ENCODE results near the gene ZNF511.

ZNF511 gene

DNA sequence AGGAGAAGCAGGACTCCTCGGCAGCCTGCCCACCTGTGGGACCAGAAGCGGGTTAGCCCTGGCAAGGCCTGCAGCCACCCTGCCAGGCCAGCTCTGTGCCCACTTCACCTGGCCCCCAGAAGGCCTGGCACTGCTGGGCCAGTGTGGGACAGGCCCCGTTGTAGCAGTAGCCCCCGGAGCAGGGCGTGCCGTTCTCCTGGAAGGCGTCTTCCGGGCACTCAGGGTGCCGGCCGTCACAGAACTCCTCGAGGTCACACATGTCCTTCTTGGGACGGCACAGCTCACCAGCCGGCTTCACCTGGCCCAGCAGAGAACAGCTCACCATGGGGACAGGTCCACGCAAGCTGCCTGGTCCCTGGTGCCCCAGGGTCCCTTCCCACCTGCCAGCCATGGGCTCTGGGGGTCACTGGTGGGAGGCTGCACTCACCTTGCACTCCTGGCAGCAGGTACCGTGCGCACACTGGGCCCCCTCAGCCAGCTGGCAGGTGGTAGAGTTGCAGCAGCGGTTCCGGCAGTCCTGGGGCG is 37.9 kb upstream of the ZNF511 start:
- TF ChIP-seq, protein P1, sequence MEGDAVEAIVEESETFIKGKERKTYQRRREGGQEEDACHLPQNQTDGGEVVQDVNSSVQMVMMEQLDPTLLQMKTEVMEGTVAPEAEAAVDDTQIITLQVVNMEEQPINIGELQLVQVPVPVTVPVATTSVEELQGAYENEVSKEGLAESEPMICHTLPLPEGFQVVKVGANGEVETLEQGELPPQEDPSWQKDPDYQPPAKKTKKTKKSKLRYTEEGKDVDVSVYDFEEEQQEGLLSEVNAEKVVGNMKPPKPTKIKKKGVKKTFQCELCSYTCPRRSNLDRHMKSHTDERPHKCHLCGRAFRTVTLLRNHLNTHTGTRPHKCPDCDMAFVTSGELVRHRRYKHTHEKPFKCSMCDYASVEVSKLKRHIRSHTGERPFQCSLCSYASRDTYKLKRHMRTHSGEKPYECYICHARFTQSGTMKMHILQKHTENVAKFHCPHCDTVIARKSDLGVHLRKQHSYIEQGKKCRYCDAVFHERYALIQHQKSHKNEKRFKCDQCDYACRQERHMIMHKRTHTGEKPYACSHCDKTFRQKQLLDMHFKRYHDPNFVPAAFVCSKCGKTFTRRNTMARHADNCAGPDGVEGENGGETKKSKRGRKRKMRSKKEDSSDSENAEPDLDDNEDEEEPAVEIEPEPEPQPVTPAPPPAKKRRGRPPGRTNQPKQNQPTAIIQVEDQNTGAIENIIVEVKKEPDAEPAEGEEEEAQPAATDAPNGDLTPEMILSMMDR (conservative IDR thresholded peaks at IDR 0.05), result no peak
- no peak for TF ChIP-seq ZFX (IDR thresholded peaks at IDR 0.05)
- no peak overlapping the region for H3K27ac ChIP-seq

DNA sequence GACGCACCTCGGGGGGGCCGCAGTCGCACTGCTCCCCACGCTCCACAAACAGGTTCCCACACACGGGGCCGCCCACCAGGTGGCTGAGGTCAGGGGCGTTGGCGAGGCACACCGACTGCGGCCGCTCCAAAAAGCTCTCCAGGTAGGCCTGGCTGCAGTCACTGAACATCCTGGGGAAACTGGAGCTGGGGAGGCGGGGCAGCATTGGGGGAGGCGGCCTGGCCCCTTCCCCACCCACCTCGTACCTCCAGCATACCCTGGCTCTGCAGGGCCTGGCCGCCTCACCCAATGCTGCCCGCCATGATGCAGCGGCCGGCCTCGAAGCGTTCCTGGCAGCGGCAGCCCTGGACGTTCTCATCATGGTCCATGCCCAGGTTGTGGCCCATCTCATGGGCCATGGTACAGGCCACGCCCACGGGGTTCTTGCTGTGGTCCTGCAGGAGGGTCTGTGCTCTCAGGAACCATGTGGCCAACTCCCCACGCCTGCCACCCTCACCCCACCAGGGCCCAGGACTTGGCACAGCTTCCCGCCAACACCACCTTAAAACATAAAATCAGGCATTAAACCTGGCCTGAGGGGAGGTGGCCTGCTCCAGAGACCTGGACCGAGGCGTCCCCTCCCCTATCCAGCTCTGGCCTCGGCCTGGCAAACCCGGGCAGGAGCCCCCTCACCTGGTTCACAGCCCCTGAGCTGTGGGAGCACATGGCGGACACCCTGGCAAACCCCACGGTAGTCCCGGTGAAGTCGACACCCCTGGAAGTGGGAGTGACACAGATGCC is 37.0 kb upstream of the ZNF511 start:
- TF ChIP-seq, protein P1 (conservative IDR thresholded peaks at IDR 0.05), result no peak
- no peak for TF ChIP-seq ZFX (IDR thresholded peaks at IDR 0.05)
- no peak overlapping the region for H3K27ac ChIP-seq

DNA sequence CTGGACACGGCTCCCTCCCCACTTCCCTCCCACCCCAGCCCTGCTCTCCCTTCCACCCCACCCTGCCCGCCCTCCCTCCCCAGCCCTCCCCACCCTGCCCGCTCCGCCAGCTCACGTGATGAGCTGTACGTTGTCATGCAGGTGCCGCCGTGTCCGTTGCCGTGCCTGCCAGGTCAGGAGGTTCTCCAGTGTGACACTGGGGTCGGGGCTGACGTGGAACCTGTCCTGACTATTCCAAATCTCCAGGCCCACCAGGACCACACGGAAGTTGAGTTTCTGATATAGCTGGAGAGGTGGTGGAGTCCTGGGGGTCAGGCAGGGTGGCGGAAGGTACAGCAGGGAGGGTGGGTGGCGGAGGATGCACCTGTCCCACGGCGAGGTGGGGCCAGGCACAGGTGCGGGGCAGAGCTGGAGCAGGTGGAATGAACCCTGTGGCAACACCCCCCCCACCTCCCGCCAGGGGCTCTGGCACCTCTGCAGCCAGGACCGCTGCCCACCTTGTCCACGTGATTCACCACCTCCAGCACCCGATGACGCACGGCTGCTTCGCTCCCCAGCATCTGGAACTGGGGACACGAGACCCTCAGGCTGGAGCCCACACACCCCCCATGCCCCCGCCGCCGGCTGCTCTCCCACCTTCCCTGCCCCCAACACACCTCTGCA is 36.3 kb upstream of the ZNF511 start:
- no peak overlapping the region for H3K27ac ChIP-seq
- TF ChIP-seq, protein P1 (conservative IDR thresholded peaks at IDR 0.05), result no peak
- TF ChIP-seq ZFX (IDR thresholded peaks at IDR 0.05), result no peak

DNA sequence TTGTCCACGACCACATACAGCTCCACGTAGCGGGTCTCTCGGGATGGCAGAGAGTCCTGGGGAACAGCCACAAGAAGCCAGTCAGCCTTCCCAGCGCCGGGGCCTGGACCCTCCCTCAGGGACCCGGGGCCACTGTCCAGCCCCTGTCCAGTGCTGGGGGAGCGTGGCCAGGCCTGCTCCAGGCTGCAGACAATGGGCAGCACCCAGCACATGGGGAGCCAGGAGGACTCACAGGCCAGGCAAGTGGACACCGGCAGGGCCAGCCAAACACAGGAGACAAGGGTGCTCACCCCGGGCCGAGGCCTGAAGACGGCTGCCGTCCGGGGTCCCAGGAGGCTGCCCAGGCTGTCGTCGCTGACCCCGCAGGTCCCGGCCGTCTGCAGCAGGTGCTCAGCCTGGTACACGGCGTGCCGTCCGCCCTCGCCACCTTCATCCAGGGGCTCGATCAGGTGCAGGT is 35.7 kb upstream of the ZNF511 start:
- no peak overlapping the region for H3K27ac ChIP-seq
- TF ChIP-seq ZFX (IDR thresholded peaks at IDR 0.05), result no peak
- TF ChIP-seq, protein P1 (conservative IDR thresholded peaks at IDR 0.05), result no peak

DNA sequence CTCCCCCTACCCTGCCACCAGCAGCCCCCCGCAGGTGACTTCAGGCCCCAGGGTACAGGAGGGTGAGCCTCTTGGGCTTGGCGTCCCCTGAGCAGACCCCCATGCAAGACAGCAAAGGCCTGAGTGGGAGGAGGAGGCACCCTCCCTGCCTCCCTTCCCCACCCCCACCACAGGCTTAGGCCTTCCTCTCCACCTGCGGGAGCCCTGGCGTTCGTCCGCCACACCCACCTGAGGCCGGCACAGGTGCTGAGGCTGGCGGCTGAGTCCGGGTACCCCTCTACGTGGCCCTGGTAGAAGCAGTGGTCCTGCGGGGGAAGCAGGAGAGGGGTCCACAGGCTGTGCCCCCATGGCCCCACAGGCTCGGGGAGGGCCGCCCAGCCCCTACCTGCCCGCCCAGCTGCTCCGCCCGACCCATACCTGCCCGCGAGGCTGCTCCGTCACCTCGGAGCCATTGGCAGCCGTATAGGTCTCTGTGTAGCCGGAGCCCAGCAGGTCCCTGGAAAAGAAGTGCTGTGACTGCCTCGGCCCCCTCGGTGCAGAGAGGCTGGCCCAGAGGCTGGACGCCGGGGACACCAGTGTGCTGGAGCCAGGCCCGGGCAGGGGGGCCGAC is 35.1 kb upstream of the ZNF511 start:
- no peak overlapping the region for H3K27ac ChIP-seq
- TF ChIP-seq ZFX (IDR thresholded peaks at IDR 0.05), result no peak
- TF ChIP-seq, protein P1 (conservative IDR thresholded peaks at IDR 0.05), result no peak

DNA sequence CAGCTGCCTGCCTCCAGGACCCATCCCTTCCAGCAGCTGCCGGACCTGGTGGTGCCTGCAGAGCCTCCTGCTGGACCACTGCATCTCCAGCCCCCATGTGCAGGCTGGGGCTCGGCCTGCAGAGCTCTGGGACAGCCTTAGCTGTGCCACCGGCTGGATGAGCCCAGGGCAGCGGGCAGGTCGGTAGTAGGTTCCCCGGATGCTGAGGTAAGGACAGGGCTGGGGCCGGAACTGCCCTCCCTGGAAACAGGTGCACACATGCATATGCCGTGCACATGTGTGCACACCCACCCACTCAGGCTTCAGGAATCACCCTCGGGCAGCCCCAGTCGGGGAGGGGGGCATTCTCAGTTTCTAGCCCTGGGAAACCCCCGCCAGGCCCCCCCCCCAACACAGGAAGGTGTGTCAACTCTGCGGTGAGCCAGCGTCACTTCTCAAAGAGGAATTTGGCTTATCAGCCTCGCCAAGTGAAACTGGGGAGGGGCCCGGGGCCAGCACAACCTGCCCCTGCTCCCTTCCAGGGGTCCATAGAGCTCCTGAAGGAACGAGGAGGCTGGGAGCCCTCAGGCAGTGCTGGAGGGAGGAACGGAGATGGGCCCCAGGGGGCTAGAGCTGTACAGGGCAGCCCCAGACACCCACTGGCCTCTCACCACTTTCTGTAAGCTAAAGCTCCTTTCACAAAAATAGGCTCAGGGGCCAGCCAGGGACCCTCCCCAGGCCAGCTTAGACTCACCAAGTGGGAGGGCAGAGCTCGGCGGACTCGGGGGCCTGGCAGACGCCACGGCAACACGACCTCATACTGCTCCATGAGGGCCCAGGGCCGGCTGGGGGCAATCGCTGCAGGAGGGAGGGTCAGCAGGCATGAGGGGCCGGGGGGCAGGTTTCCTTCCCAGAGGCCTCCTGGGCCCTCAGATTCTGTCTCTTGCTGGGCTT is 33.7 kb upstream of the ZNF511 start:
- no peak overlapping the region for H3K27ac ChIP-seq
- no peak for TF ChIP-seq ZFX (IDR thresholded peaks at IDR 0.05)
- TF ChIP-seq, protein P1 (conservative IDR thresholded peaks at IDR 0.05), result no peak
